NCI-H446 treated with DMSO at 0.1 percent for 48 hours (cell line): Measurements from ENCODE around the gene CYB561.

Experiments used
- DNase-seq: peaks from one replicate; lab custom pipeline; 2025; lab: John Stamatoyannopoulos, UW

The CYB561 gene

GRCh38 chr17:63412234-63412633 lies 33.9 kb downstream of the CYB561 start:
- DNase-seq = no peak

GRCh38 chr17:63407741-63408330 lies 38.3 kb downstream of the CYB561 start:
- no peak for DNase-seq

GRCh38 chr17:63406689-63407330 lies 39.3 kb downstream of the CYB561 start:
- DNase-seq = peak; percentile 54

GRCh38 chr17:63405741-63406261 lies 40.3 kb downstream of the CYB561 start:
- DNase-seq = peak; percentile 38

- no peak for DNase-seq
Observed at GRCh38 chr17:63405020-63405419, 41.1 kb downstream of the CYB561 start.

- no peak for DNase-seq
Observed at GRCh38 chr17:63402431-63403212, 43.5 kb downstream of the CYB561 start.

GRCh38 chr17:63399856-63400255 lies 46.2 kb downstream of the CYB561 start:
- DNase-seq = no peak

GRCh38 chr17:63399316-63399715 lies 46.8 kb downstream of the CYB561 start:
- no peak for DNase-seq

- DNase-seq = no peak
Observed at GRCh38 chr17:63398680-63399079, 47.4 kb downstream of the CYB561 start.

- no peak for DNase-seq
Observed at GRCh38 chr17:63395075-63395805, 50.9 kb downstream of the CYB561 start.

GRCh38 chr17:63390090-63390489 lies 56.0 kb downstream of the CYB561 start:
- DNase-seq = no peak

GRCh38 chr17:63387656-63388340 lies 58.3 kb downstream of the CYB561 start:
- DNase-seq = no peak

- no peak for DNase-seq
Observed at GRCh38 chr17:63382826-63383225, 63.3 kb downstream of the CYB561 start.
